Kidney tubule cell (primary cell): Measurements from ENCODE around the gene KLHL28.
A peak's percentile ranks its signal among the peaks of the same experiment; 100 is the strongest.

Experiments used
- DNase-seq: peaks from one replicate; pipeline ENCODE4 v3.0.0-alpha.2; 2018; ENCODE audit warnings: low spot score

The KLHL28 gene

GRCh38 chr14:44960146-44960545 lies 1.6 kb downstream of the KLHL28 start:
- peak; percentile 5 for DNase-seq

GRCh38 chr14:44959538-44959937 lies 2.2 kb downstream of the KLHL28 start:
- DNase-seq = no peak

GRCh38 chr14:44956866-44957265 lies 4.9 kb downstream of the KLHL28 start:
- no peak for DNase-seq

GRCh38 chr14:44955528-44955927 lies 6.2 kb downstream of the KLHL28 start:
- no peak for DNase-seq

GRCh38 chr14:44954750-44955149 lies 7.0 kb downstream of the KLHL28 start:
- no peak for DNase-seq

GRCh38 chr14:44952391-44953110 lies 9.2 kb downstream of the KLHL28 start:
- no peak for DNase-seq

- DNase-seq = no peak
Measured at GRCh38 chr14:44951051-44951450, 10.7 kb downstream of the KLHL28 start.

- no peak for DNase-seq
Measured at GRCh38 chr14:44945264-44945663, 16.5 kb downstream of the KLHL28 start.

- DNase-seq = no peak
Measured at GRCh38 chr14:44944107-44944506, 17.6 kb downstream of the KLHL28 start.

- no peak for DNase-seq
Measured at GRCh38 chr14:44942436-44942835, 19.3 kb downstream of the KLHL28 start.

- no peak for DNase-seq
Measured at GRCh38 chr14:44941591-44941990, 20.2 kb downstream of the KLHL28 start.

- DNase-seq = no peak
Measured at GRCh38 chr14:44940944-44941343, 20.8 kb downstream of the KLHL28 start.

GRCh38 chr14:44940211-44940610 lies 21.5 kb downstream of the KLHL28 start:
- DNase-seq = no peak

GRCh38 chr14:44937547-44937946 lies 24.2 kb downstream of the KLHL28 start:
- no peak for DNase-seq

- DNase-seq = no peak
Measured at GRCh38 chr14:44935155-44935554, 26.6 kb downstream of the KLHL28 start.

- no peak for DNase-seq
Measured at GRCh38 chr14:44928793-44929192, 33.0 kb downstream of the KLHL28 start.

- DNase-seq = no peak
Measured at GRCh38 chr14:44914849-44915248, 46.9 kb downstream of the KLHL28 start.

GRCh38 chr14:44912041-44912869 lies 49.5 kb downstream of the KLHL28 start:
- DNase-seq = no peak

- no peak for DNase-seq
Measured at GRCh38 chr14:44910821-44911220, 50.9 kb downstream of the KLHL28 start.

GRCh38 chr14:44901696-44902095 lies 60.1 kb downstream of the KLHL28 start:
- no peak for DNase-seq

GRCh38 chr14:44898551-44898950 lies 63.2 kb downstream of the KLHL28 start:
- no peak for DNase-seq

GRCh38 chr14:44897845-44898151 lies 63.9 kb downstream of the KLHL28 start:
- no peak for DNase-seq

GRCh38 chr14:44897041-44897844 lies 64.5 kb downstream of the KLHL28 start:
- peak; percentile 97 for DNase-seq
